Measurements from ENCODE around the gene ADAMTSL5.

DNA sequence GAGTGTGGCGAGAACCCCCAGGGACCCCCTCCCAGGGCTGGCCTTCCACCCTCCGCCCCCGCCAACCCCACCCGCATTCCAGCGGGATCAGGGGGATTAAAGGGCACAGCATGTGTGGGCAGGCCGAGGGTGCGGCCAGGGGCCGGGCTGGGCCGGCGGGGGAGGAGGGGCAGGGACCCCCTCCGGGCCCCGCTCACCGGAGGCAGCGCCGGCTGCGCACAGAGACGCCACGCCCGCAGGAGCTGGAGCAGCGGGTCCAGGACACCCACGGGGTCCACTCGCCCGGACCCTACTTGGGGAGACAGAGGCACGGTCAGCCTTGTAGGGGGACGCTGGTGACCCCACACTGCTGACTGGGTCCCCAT lies 2.4 kb downstream of the ADAMTSL5 start:
- TF ChIP-seq, protein P1, sequence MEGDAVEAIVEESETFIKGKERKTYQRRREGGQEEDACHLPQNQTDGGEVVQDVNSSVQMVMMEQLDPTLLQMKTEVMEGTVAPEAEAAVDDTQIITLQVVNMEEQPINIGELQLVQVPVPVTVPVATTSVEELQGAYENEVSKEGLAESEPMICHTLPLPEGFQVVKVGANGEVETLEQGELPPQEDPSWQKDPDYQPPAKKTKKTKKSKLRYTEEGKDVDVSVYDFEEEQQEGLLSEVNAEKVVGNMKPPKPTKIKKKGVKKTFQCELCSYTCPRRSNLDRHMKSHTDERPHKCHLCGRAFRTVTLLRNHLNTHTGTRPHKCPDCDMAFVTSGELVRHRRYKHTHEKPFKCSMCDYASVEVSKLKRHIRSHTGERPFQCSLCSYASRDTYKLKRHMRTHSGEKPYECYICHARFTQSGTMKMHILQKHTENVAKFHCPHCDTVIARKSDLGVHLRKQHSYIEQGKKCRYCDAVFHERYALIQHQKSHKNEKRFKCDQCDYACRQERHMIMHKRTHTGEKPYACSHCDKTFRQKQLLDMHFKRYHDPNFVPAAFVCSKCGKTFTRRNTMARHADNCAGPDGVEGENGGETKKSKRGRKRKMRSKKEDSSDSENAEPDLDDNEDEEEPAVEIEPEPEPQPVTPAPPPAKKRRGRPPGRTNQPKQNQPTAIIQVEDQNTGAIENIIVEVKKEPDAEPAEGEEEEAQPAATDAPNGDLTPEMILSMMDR (IDR thresholded peaks at IDR 0.05; ENCODE audit: low read length) = no peak
- TF ChIP-seq EZH2 (IDR thresholded peaks at IDR 0.05; ENCODE audit: borderline replicate concordance, low read length) = no peak

Measured in OCI-LY1 (cell line).